ENCODE results near the gene SKAP2. TPM values are rescaled to one million over a fixed set of nuclear protein-coding genes. Genes with fewer than 3 reads are reported as not detected.

The SKAP2 gene
- total and polyA plus RNA-seq, 2 of the 13 experiments (the other 11 are each of a cell fraction or from before 2014, with no cell fraction given) = 3.6 to 12.9 TPM

DNA sequence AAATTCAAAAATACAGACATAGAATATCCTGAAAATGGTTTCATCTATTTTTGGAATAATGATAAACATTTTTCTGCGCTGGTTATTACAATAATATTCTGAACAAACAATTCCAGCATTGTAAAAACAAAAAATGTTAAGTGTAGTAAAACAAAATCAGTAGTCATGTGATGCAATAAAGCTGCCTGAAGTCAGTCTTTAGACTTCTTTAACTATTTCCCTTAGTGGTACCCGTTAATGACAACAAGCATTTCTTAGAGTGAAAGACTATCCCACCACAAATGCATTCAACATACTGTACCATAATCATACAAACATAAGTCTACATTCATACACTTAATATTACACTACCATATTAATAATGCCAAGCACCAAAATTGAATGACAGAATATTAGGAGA, 1.6 kb downstream of the SKAP2 start:
- DNase-seq (ENCODE audit: low spot score) (no peak), FAIRE-seq (no peak), ATAC-seq (no peak)
- H3K36me3 ChIP-seq (replicated peaks in 1 of 2; ENCODE audit: control insufficient read depth in 1 of 2, insufficient read depth in 2 of 2, low read length in 2 of 2) = no peaks in the 10 kb centered on the region
- H2AFZ ChIP-seq (ENCODE audit: low read length) = no peak overlapping the region
- in situ Hi-C loops (cut with HindIII; ENCODE audit: extremely low pct_ligation_motif_present, low pct_unique_long_range_greater_than_20kb) = no loop called here
- peaks cover 2% of the 10 kb centered on the region for H3K79me2 ChIP-seq (ENCODE audit: insufficient read depth, low read length)
- POLR2A ChIA-PET = no interaction called here
- intact Hi-C loops (cut with micrococcal nuclease; ENCODE audit: unreplicated experiment) = loop anchor here (5.0 kb wide), 1 partner anchor 84 kb away; no protein-coding TSS in a partner anchor
- no peaks in the 10 kb centered on the region for H3K9me3 ChIP-seq (ENCODE audit: low read length)
- H3K27me3 ChIP-seq (ENCODE audit: control insufficient read depth in 1 of 2, insufficient read depth in 2 of 2, low read length in 2 of 2) = no peaks in the 10 kb centered on the region; a peak in 1 of 5 replicates
- CTCF ChIA-PET (ENCODE audit: low intra/inter-chr PET ratio, low total read pairs) = no interaction called here
- H3K4me1 ChIP-seq (ENCODE audit: insufficient read depth, low read length) = peaks cover 38% of the 10 kb centered on the region
- H3K4me2 ChIP-seq (ENCODE audit: low read depth, low read length) = peak overlapping the region; percentile 77
- H4K20me1 ChIP-seq (ENCODE audit: insufficient read depth, low read length) = no peaks in the 10 kb centered on the region
- 82% methylated on average over 2 of the region's 2 CpGs for WGBS (ENCODE audit: low lambda C conversion rate)
- H3K4me3 ChIP-seq (replicated peaks in 1 of 3; ENCODE audit: insufficient read depth in 1 of 3, low read depth in 2 of 3, low read length in 3 of 3) = peak overlapping the region in 1 of 3 experiments; percentile 93; a peak in 1 of 6 replicates
- H3K27ac ChIP-seq (ENCODE audit: extremely low read length, insufficient read depth, low read length) = no peak overlapping the region
- no peak overlapping the region for H3K9ac ChIP-seq (ENCODE audit: insufficient read depth, low read depth, low read length)
- BruUV-seq (replicated peaks) = no TSS peak
- TF ChIP-seq JARID2 (CRISPR knock-in tag; IDR thresholded peaks at IDR 0.05; ENCODE audit: insufficient replicate concordance) (no peak), CEBPB (IDR thresholded peaks at IDR 0.05; ENCODE audit: borderline replicate concordance, low read depth, low read length) (peak; percentile 22; the same call in 1 of the 2 replicates), HOXA3 (CRISPR knock-in tag; IDR thresholded peaks at IDR 0.05) (no peak), ZNF883 (CRISPR knock-in tag; IDR thresholded peaks at IDR 0.05; ENCODE audit: not compliant biosample characterization) (no peak)
- TF ChIP-seq, protein P1, sequence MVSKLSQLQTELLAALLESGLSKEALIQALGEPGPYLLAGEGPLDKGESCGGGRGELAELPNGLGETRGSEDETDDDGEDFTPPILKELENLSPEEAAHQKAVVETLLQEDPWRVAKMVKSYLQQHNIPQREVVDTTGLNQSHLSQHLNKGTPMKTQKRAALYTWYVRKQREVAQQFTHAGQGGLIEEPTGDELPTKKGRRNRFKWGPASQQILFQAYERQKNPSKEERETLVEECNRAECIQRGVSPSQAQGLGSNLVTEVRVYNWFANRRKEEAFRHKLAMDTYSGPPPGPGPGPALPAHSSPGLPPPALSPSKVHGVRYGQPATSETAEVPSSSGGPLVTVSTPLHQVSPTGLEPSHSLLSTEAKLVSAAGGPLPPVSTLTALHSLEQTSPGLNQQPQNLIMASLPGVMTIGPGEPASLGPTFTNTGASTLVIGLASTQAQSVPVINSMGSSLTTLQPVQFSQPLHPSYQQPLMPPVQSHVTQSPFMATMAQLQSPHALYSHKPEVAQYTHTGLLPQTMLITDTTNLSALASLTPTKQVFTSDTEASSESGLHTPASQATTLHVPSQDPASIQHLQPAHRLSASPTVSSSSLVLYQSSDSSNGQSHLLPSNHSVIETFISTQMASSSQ (IDR thresholded peaks at IDR 0.05; ENCODE audit: low read depth) = no peak
- TF ChIP-seq, protein P1 (CRISPR knock-in tag; IDR thresholded peaks at IDR 0.05; ENCODE audit: borderline replicate concordance) = no peak
